HEK293T (cell line): ENCODE data around the gene PPP4R3B.

ENCODE experiments used
- CTCF ChIA-PET: fragments of 350-600 bp; formaldehyde crosslinking; extraction: SDS; loops from one replicate; lab custom pipeline; 2021; ENCODE audit warnings: antibody characterized with exemption, inconsistent platforms; lab: Yijun Ruan, JAX
- POLR2A ChIA-PET: fragments of 350-600 bp; formaldehyde crosslinking; extraction: SDS; loops from one replicate; lab custom pipeline; 2020; ENCODE audit warnings: antibody characterized with exemption, inconsistent platforms; lab: Yijun Ruan, JAX
- DNase-seq: peaks from one replicate; pipeline ENCODE4 v3.0.0; 2012; ENCODE audit warnings: mixed read lengths; ENCODE audit errors: extremely low spot score
- ARNT ChIP-seq: fragments of 450-650 bp; IDR thresholded peaks from 2 replicates; pipeline ENCODE4 v1.6.1; 2017; ENCODE audit warnings: mild to moderate bottlenecking
- BHLHE40 ChIP-seq: fragments of 450-650 bp; IDR thresholded peaks from 2 replicates; pipeline ENCODE4 v1.6.1; 2016; ENCODE audit warnings: mild to moderate bottlenecking, moderate library complexity, borderline replicate concordance
- CTBP1 ChIP-seq: fragments of 450-650 bp; IDR thresholded peaks from 2 replicates; pipeline ENCODE4 v1.6.1; 2016; ENCODE audit warnings: borderline replicate concordance
- ELF4 ChIP-seq: fragments of 450-650 bp; IDR thresholded peaks from 2 replicates; pipeline ENCODE4 v1.6.1; 2017; ENCODE audit warnings: antibody characterized with exemption
- FOXA1 ChIP-seq: fragments of 450-650 bp; IDR thresholded peaks from 2 replicates; pipeline ENCODE4 v1.6.1; 2016; ENCODE audit warnings: mild to moderate bottlenecking
- FOXK2 ChIP-seq: fragments of 450-650 bp; IDR thresholded peaks from 2 replicates; pipeline ENCODE4 v1.6.1; 2016; ENCODE audit warnings: mild to moderate bottlenecking
- FOXM1 ChIP-seq: fragments of 450-650 bp; IDR thresholded peaks from 2 replicates; pipeline ENCODE4 v1.6.1; 2017; ENCODE audit warnings: mild to moderate bottlenecking, borderline replicate concordance
- HDGF ChIP-seq: fragments of 450-650 bp; IDR thresholded peaks from 2 replicates; pipeline ENCODE4 v1.6.1; 2017; ENCODE audit warnings: antibody characterized with exemption, borderline replicate concordance
- L3MBTL2 ChIP-seq: fragments of 450-650 bp; conservative IDR thresholded peaks from 2 replicates; pipeline ENCODE4 v1.6.1; 2016; ENCODE audit warnings: mild to moderate bottlenecking
- LEF1 ChIP-seq: fragments of 450-650 bp; IDR thresholded peaks from 2 replicates; pipeline ENCODE4 v1.6.1; 2017; ENCODE audit warnings: mild to moderate bottlenecking, borderline replicate concordance
- NFRKB ChIP-seq: fragments of 450-650 bp; IDR thresholded peaks from 2 replicates; pipeline ENCODE4 v1.6.1; 2016; ENCODE audit warnings: mild to moderate bottlenecking, moderate library complexity
- PKNOX1 ChIP-seq: fragments of 450-650 bp; IDR thresholded peaks from 2 replicates; pipeline ENCODE4 v1.6.1; 2016
- SP1 ChIP-seq: fragments of 450-650 bp; IDR thresholded peaks from 2 replicates; pipeline ENCODE4 v1.6.1; 2017
- SUZ12 ChIP-seq: fragments of 450-650 bp; IDR thresholded peaks from 2 replicates; pipeline ENCODE4 v1.6.1; 2016; ENCODE audit warnings: mild to moderate bottlenecking
- TARDBP ChIP-seq: fragments of 450-650 bp; IDR thresholded peaks from 2 replicates; pipeline ENCODE4 v1.6.1; 2016
- ZNF384 ChIP-seq: fragments of 450-650 bp; IDR thresholded peaks from 2 replicates; pipeline ENCODE4 v1.6.1; 2016

PPP4R3B gene

GRCh38 chr2:55617175-55618024, at the start of gene PPP4R3B:
Gene PPP4R3B, minus strand, starts transcription at chr2:55617622. Its CDS starts 337 bp downstream, at chr2:55617285.
- TF ChIP-seq ELF4 = peak; percentile 77
- TF ChIP-seq ARNT = no peak
- TF ChIP-seq SP1 = peak; percentile 85
- no peak for TF ChIP-seq FOXM1
- TF ChIP-seq BHLHE40 = no peak
- peak; percentile 98 for TF ChIP-seq NFRKB
- no peak for TF ChIP-seq LEF1
- TF ChIP-seq HDGF = no peak
- TF ChIP-seq L3MBTL2 = peak; percentile 51; the same call in 1 of the 2 replicates
- TF ChIP-seq SUZ12 = no peak
- no peak for TF ChIP-seq PKNOX1
- no peak; the same call in 1 of the 2 replicates for TF ChIP-seq CTBP1
- no peak for TF ChIP-seq TARDBP
- TF ChIP-seq FOXK2 = no peak
- TF ChIP-seq FOXA1 = no peak
- TF ChIP-seq ZNF384 = no peak
- CTCF ChIA-PET = no interaction called here
- POLR2A ChIA-PET = interaction anchor here (0.7 to 1.8 kb wide), 8 partner anchors 8 to 385 kb away, joined by 3 to 13 read pairs (median 4); partner anchors contain the start of genes CCDC88A, CFAP36, CLHC1 and RPS27A
- DNase-seq = peak; percentile 91

GRCh38 chr2:55653255-55653654, 35.8 kb upstream of the PPP4R3B start:
- POLR2A ChIA-PET = no interaction called here
- TF ChIP-seq CTBP1 (no peak), HDGF (no peak), SP1 (no peak), L3MBTL2 (no peak), PKNOX1 (no peak), BHLHE40 (no peak), NFRKB (no peak), ELF4 (no peak), ZNF384 (no peak), TARDBP (no peak), ARNT (no peak), SUZ12 (no peak), LEF1 (no peak), FOXA1 (no peak), FOXK2 (no peak), FOXM1 (no peak)
- CTCF ChIA-PET = no interaction called here
- no peak for DNase-seq

GRCh38 chr2:55649211-55649610, 31.8 kb upstream of the PPP4R3B start:
- POLR2A ChIA-PET = no interaction called here

GRCh38 chr2:55636831-55637230, 19.4 kb upstream of the PPP4R3B start:
- DNase-seq = no peak
- CTCF ChIA-PET = no interaction called here
- TF ChIP-seq TARDBP (no peak), NFRKB (no peak), PKNOX1 (no peak), FOXM1 (no peak), SUZ12 (no peak), SP1 (no peak), LEF1 (no peak), ZNF384 (no peak), ELF4 (no peak), BHLHE40 (no peak), FOXA1 (no peak), CTBP1 (no peak), FOXK2 (no peak), ARNT (no peak), HDGF (no peak), L3MBTL2 (no peak)
- POLR2A ChIA-PET = no interaction called here

More at GRCh38 chr2:55649211-55649610, 31.8 kb upstream of the PPP4R3B start:
- TF ChIP-seq HDGF (no peak), CTBP1 (no peak), SP1 (no peak), ELF4 (no peak), FOXM1 (no peak), FOXK2 (no peak), BHLHE40 (no peak), SUZ12 (no peak), LEF1 (no peak), NFRKB (no peak), ZNF384 (no peak), L3MBTL2 (no peak), FOXA1 (no peak), TARDBP (no peak)
- DNase-seq = no peak
- CTCF ChIA-PET = interaction anchor here (0.6 kb wide), 1 partner anchor 12 kb away, joined by 3 read pairs; no protein-coding TSS in a partner anchor

- POLR2A ChIA-PET = no interaction called here
- DNase-seq = no peak
- CTCF ChIA-PET = no interaction called here
- TF ChIP-seq TARDBP = no peak
- no peak for TF ChIP-seq HDGF
Measured at GRCh38 chr2:55628931-55629330, 11.5 kb upstream of the PPP4R3B start.
